Measurements from ENCODE around the gene C3orf18. TPM values are rescaled to one million over a fixed set of nuclear protein-coding genes. Genes with fewer than 3 reads are reported as not detected.
A peak's percentile ranks its signal among the peaks of the same experiment; 100 is the strongest.

C3orf18 gene
- polyA plus RNA-seq (ENCODE audit: insufficient read length), result 23.5 TPM

DNA sequence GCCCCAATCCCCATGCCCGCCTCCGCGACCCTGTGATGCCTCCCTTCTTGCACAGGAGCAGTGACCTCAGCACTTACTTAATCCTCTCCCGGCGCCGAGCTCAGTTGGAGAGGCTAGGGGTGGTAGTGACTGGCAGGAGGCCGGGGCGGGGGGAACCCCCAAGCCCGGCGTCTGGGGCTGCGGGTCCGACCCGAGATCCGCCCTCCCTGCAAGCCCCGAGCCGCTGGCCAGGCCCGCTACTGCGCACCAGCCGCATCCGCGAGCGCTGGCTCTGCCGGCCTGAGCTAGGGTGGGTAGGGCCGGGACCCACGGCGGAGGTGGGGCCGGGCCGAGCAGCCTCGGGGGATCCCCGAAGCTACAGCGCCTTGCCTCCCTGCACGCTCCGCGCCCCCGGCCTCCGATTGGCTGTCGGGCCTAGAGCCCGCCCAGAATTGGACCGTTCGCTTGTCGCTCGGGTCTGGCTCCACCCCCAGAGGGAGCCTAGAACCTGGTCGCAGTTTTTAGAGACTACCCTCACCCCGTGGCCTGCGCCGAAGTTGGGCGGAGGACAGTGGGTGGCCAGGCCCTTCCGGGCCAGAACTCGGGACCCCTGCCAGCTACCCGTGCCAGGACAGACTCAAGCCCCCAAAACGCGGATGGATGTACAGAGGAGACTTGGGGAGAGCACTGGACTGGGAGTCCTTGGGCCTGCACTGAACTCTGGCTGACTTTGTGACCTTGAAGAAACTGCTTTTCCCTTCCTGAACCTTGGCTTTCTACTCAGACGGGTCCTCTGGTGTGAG lies at the start of gene C3orf18:
TSS of gene C3orf18 (minus strand) at position 362 of the 782 bp plus-strand sequence. CDS start 2,048 bp downstream, outside the sequence.
- peak; percentile 92 for DNase-seq

DNA sequence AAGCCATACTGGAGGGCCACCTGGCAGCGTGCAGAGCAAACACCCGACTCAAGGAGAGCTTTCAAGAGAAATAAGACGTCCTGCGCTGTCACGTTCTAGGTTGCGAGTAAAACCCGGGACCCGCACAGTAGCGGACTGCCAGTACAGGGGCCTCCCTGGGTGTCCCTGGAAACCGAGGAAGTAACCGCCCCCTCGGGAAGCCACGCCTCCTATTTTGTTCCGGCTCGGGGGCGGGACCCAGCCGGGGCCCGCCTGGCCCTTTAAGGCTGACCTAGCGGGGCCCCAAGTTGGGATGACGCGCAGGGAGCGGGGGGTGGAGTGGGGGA lies 49.2 kb upstream of the C3orf18 start:
- peak; percentile 89 for DNase-seq

DNA sequence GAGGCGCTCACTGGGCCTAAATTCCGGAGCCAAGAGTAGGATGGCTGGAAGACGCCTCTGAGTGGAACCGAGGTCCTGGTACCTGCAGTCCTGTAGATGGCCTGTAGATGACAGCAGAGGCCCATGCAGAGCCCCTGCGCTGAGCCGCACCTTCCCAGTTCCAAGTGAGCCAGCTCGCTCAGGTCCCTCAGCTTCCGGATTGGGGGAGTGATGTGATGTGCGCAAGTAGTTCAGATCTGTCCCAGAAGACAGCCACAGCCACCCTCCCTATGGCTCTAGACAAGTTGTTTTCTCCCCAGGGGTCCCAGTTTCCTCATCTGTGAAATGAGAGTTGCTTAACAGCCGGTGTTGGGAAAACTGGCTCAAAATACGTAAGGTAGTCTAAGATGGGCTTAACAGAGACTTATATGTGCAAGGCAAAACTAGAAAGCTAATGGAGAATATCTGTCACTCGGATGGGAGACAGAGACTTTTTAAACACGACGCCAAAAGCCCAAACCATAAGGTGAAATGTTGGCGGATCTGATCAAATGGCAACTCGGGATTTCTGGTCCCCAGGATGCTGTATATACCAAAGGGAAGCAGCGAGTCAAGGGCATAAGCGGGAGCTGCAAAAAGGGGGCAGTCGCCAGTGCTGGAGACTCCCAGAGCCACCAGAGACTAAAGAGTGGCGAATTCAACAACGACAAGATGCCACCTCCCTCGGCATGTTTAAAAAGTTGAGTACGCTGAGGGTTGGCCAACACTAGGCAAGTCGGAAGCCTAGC lies 48.6 kb upstream of the C3orf18 start:
- DNase-seq, result peak; percentile 83

DNA sequence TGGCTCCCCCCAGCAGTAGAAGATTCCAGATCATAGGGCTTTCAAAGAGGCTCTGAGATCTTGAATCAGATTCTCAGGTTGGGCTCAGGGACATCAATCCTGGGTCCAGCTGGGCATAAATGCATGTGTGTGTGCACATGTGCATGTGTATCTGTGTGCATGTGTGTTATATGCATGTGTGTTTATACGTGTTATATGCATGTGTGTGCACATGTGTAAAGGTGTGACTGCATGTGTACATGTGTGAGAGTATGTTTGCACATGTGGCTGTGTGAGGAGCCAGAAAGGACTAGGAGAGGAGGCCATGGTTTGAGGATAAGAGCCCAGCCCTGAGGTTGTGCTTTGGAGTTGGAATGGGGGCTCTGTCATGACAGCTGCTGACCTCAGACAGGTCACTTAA lies 47.6 kb upstream of the C3orf18 start:
- no peak for DNase-seq

DNA sequence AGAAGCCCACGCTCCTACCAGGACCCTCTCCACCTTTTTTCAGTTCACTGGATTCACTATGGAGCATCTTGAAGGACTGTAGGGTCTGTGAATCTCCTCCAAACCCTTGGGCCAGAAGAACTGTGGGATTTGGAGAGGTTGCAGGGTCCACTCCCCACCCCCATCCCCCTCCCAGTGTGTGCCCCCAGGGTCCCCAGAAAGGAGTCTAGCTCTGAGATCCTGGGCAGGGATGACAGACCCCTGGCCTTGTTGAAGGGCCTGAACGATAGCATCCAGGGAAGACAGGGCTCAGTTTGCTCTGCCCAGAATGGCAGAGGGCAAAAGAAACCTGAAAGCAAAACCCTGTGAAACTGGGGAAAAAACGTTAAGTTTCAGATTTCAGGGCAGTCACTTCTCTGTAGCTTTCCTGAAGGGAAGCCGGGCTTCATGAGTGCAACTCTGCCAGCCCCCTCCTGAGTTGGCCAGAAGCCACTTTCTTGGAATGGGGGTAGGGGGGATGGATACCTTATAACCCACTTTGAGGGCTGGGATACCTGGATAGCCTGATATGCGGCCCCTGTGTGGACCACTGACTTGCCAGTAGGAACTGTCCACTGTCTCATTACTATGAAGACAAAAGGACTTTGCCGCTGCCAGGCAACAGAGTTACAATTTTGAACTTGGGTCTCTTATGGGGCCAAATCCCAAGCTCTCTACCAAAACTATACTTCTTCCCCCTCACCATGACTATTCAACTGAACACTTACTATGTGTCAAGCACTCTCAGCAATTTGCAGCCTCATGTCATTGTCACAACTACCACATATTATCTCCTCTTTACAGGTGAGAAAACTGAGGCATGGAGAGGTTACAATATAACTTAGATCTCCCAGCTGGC lies 45.7 kb upstream of the C3orf18 start:
- DNase-seq, result no peak

DNA sequence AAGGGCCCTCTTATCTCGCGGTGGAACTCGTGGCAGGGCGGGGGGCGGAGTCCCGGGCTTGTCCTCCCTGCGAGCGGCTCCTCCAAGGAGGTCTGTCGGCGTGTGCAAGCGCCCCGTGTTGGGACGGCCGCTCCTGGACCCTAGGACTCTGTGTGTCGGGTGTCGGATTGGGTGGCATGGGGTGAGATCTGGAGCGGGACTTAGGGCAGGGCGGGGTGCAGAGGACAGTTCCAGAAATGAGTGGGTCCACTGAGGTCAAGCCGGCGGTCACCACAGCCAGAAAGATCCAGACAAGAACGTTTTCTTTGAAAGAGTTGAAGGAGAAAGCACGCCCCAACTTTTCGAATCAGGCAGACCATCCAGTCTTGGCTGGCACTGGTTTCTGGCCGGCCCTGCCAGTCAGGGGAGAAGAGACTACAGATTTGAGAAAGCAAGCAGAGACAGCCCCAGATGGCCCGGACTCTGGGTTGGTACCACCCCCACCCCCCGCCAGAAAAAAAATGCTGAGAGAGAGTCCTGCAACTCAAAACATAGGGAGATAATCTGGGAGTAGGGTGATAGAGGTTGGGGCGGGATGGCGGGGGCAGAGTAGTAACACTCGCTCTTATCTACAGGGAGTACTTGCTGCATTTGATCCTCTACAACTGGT lies 44.8 kb upstream of the C3orf18 start:
- no peak for DNase-seq

DNA sequence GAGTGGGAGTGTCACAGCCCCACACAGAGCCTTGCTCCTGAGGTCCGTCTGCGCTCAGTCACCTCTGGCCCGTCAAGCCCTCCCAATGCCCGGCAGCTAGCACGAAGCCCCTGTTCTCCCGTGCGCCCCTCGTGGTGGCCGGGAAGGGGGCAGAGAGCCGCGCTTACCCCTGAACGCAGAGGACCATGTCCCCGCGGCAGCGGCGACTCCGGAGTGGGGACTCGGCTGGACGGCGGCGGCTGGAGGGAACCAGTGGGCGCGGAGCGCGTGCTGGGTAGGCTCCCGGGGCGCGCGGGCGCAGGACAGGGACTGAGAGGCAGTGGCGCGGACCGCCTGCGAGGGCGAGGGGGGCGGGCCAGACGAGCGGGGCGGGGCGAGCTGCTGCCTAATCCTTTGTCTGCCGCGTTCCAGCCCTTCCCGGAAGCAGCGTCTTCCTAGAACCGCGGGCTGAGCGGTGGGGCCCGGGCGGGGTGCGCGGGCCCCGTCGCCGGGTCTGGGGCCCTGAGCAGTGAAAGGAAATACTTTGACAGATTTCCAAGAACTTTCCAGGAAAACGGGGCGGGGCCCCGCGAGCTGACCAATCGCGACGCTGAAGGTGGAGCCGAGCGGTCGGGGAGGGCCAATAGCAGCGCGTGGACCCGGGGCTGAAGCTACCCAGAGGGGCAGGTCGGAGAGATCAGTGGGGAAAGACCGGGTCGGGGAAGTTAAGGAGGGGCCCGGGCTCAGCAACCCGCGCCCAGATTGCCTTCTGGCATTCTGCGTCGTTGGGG lies 44.1 kb upstream of the C3orf18 start, which contains the start of gene CISH:
TSS of gene CISH (minus strand) at position 311 of the 770 bp plus-strand sequence. CDS start at position 187, 124 bp downstream.
- DNase-seq, result peak; percentile 98

DNA sequence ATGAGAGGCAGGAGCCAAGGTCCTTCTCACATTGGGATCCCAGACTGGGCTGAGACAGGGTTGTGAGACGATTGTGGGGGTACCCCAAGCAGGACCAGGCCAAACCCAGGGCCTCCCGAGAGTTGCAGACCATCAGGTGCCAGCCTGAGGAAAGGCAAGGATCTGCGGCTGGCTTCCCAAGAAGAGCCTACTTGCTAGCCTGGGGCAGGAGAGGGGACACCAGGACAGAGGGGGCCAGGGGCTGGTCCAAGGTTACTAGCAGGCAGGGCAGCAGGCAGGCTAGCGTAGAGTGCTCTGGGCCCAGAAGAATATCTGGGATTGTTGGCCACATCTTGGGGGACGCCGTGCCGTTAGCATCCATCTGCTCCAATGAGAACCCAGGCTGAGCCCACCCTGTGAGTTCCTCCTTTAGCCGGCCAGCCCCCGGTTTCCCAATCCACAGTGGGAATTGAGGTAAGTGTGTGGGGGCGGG lies 43.5 kb upstream of the C3orf18 start:
- no peak for DNase-seq

DNA sequence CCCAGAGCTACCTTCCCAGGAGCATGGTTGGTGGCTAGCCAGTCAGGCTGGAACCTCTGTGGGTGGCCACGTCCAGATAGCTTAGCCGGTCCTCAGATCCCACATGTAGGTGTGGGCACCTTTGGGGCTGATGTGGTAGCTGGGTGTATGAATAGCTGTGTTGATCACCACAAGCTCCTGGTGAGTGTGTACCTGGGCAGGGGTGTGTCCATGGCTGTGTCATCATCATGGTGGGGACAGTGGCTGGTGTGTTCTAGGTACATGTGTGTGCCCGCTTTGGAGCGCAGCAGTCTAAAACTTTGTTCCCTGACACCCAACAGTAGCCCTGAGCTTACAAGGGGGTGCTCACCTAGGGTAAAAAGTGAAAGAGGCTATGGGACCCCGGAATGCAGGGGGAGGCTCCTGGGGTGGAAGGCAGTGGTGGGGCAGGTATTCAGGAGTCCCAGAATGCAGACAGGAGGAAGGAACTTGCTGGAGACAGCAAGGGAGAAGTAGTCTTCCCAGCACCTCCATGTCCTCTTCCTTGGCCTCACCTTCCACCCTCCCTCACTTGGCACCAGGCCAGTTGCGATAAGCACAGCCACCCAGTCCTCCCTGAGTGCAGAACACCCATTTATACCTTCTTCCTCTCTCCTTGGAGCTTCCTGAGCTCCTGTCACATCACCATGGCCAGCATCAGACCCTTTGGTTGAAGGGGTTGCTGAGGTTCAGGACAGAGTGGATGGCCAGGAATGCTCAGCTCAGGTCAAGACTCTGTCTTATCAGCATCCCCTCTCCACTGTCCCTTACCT lies 42.8 kb upstream of the C3orf18 start:
- no peak for DNase-seq

DNA sequence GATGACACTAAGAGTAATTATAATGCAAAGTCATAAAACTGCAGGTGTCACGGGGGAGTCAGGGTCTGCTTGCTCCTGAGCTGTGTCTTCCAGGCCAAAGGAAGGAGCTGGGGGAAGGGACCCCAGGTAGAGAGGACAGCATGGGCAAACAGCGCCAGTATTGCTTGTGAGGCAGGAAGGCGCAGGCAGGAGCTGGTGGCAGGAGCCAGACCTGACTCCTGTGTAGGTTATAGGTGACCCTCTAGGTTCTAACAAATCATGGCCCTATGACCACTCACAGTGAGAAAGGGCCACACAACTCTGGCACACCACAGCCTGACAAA lies 42.2 kb upstream of the C3orf18 start:
- no peak for DNase-seq

DNA sequence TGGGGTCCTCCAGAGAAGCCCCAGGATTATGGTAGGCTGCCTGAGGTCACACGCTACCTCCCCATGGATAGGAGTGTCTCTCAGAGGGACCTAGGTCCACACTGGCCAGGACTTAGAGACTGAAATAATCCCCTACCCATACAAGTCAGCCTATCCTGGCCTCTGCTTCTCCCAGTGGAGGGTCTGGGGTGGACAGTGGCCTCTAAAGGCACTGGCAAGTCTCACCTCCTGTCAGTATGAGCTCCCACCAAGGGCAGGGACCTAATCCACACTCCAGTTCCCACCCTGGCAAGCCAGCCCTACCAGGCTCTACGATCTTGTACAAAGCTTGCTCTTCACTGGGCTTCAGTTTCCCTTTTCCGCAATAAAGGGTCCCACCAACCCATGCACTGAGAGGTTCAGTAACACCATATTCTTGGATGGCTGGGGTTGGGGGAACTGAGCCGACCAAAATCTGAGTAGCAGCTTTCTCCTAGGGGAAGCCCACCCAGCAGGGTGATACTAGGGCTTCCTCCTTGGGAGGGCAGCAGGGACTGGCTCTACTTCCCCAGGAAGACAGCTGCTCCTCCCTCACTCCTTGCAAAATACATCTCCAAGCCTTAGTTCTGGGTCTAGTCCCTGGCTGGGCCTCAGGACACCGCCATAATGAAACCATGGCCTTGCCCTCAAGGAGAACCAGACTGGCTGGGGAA lies 41.7 kb upstream of the C3orf18 start:
- no peak for DNase-seq

DNA sequence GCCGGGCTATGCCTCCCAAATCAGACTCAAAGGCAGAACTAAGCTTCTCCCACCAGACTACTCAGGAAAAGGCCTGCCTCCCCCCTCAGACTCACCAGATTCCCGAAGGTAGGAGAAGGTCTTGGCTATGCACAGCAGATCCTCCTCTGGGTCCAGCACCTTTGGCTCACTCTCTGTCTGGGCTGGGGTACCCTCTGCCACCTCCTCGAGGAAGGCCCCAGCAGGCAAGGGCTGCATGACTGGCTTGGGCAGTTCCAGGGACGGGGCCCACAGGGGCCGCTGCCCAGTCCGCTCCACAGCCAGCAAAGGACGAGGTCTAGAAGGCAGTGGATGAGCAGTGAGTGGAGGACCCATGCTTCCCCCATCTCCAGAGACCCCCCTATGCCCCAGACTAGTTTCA lies 40.7 kb upstream of the C3orf18 start:
- no peak for DNase-seq

DNA sequence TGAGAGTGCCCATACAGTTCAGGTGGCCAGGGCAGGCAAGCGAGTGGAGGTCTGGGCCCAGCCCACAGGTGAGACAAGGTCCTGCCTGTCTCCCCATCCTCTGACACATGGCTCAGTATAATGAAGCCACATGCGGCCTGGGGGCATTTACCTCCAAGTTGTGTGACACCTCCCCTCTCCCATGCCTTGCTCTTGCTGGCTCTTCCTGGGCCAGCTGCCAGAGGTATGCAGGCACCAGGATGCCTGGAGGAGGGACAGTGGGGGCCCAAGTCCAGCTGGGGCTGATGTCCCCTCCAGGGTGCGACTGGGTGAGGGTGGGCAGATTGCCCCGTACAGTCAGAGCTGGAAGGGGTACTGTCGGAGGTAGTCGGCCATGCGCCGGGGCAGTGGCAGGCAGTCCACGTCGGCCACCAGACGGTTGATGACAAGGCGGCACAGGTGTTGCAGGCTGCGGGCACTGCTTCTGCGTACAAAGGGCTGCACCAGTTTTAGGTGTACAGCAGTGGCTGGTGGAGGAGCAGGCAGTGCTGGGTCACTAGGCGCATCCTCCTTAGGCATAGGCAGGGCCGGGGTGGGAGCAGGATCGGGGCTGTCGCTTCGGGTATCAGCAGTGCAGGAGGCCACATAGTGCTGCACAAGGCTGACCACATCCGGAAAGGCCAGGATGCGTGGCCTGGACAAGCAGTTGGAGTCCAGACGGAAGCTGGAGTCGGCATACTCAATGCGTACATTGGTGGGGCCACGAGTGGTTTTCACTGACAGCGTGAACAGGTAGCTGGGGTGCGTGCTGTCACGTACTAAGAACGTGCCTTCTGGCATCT lies 39.9 kb upstream of the C3orf18 start:
- DNase-seq, result no peak

DNA sequence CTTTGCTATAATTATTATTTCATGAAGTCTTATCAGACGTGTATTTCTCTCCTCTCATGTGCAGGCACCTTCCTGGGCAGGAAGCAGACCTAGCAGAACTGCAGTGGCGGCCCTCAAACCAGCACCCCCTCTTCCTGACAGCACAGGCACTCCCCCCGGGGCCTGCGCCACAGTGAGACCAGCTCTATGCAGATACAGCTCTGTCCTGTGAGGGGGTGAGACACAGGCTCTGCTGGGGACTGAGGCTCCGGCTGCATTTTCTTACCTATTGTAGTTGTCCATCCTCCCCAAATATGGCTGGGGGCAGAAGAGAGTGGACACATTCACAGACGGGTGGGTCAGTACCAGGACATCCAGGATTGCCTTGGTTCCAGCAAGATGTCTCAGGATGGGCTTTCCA lies 39.0 kb upstream of the C3orf18 start:
- no peak for DNase-seq

DNA sequence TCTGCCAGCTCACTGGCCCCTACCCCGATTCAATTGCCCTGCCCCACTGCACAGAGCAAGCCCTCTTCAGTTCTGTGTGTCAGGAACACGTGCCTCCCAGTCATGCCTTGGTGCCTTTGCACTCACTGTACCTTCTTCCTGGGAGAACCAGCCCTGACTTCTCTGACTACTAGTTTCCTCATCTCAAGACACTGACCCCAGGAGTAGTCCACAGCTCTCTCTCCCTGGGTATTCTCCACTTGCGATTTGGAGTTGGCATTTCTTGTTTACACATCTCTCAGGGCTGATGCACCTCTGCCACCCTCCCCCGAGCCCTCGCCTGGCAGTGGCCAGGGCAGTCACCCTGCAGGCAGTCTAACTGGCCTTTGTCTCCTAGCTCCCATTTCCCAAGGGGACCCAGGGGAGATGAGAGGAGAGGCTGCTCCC lies 38.4 kb upstream of the C3orf18 start:
- no peak for DNase-seq

DNA sequence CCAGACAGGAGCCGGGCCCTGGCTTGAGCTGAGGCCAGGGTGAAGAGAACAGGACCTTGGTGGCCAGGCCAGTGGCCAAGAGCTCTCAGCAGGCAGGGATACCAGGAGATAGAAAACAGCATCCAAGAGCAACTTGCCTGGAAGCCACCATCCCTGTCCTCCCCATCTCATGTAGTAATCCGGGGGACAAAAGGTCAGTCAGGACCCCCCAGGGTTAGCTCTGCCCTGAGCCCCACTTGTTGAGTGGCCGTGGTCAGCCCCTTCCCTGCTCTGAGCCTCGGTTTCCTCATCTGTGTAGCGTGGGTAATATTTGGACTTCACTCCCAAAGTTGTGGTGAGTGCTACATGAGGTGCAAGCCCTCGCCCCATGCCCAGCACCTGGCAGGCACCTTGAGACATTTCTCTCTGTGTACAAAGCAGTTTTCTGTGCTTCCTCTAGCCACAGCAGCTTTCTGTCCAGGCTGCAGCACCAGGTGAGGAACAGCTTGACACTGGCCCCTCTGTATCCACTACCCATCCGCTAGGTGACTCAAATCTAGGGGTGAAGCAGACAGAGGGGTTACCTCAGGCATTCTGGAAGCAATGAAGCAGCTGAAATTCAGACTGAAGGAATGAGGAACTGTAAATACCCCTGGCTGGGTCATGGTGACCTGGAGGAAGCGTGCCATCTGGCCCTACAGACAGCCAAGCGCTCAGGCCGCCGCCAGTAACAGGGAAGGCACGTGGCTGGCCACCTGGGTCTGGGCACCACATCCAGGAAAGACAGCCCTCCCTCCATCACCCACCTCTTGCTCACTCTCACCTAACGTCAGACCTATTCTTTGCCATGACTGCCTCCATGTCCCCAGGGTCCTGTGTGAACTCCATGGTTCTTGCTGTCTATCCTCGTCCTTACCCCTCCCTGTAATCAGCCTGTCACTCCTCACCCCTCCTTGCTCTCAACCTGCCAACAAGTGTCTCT lies 37.4 kb upstream of the C3orf18 start:
- DNase-seq, result no peak

DNA sequence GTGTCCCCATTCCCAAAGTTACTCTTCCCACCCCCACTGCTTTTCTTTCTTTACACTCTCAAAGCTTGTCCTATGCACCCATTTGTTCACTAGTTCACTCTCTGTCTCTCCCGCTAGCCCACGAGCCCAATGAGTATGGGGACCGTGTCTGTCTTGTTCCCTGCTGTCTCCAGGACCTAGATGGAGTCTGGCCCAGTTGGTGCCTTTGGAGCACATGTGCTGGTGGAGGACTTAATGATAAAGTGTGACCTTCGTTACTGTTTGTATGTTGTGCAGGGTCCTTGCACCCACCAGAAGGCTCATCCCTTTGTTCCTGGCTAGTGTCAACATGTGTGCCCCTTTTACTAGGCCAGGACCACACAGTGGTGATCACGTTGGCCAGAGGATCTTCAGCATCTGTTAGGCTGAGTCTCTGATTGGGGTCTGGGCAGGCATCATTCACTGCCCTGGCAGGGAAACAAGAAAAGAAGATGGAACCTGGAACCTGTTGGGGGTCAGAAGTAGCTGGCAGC lies 36.6 kb upstream of the C3orf18 start:
- no peak for DNase-seq

All from hindlimb muscle (tissue), 1 donor.